Measurements from ENCODE around the gene MAP2K6. TPM values are rescaled to one million over a fixed set of nuclear protein-coding genes. Genes with fewer than 3 reads are reported as not detected.

Gene MAP2K6
- total RNA-seq, 2 experiments from 2014 or later = 5.3 to 6.9 TPM

DNA sequence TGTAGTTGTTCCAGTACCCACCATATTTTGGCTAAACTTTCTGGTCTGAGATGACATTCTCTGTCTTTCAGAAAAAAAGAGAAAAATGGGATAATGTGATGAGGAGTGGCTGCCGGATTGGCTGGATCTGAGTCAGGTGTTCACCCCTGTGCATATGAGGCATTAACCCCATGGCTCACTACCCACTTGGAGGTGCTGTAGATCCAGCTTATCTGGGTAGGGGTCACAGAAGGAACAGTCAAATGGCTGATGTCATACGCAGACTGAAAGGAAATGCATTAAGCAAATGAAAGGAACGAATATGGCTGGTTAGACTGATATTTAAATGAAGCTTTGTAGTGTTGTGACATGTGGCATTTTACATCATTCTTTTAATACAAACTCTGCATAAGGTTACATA is 17.3 kb downstream of the MAP2K6 start:
- peaks cover 9% of the 10 kb centered on the region for H3K4me1 Mint-ChIP-seq
- no peak overlapping the region for H3K4me3 Mint-ChIP-seq
- H3K27ac Mint-ChIP-seq = no peak overlapping the region
- ChIA-PET POLR2A (no interaction called here), CTCF (interaction anchor here (2.1 kb wide), 1 partner anchor 91 kb away, joined by 7 read pairs; no protein-coding TSS in a partner anchor)
- H3K9me3 Mint-ChIP-seq = no peaks in the 10 kb centered on the region
- H3K27me3 Mint-ChIP-seq = no peaks in the 10 kb centered on the region
- H3K36me3 Mint-ChIP-seq (ENCODE audit: low read depth) = no peaks in the 10 kb centered on the region
- no peak for DNase-seq

DNA sequence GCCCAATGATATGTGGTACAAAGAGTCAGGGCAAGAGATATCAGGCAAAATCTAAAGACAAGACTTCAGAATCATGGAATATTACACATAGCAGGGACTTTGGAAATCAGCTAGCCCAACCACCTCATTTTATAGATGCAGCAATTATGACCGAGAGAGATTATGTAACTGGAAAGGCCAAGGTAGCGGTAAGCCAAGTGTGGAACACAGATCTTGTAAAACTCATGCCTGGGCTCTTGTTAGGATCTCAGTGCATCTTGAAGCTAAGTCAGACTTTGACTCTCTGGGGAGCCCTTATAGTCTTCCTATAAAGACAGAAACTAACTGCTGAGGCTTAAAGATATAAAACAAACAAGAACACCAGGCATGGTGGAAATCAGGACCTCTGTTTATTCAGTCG is 18.6 kb downstream of the MAP2K6 start:
- H3K4me3 Mint-ChIP-seq = no peak overlapping the region
- peaks cover 9% of the 10 kb centered on the region for H3K4me1 Mint-ChIP-seq
- POLR2A ChIA-PET = no interaction called here
- H3K36me3 Mint-ChIP-seq (ENCODE audit: low read depth) = no peaks in the 10 kb centered on the region
- DNase-seq = no peak
- H3K27ac Mint-ChIP-seq = no peak overlapping the region
- H3K27me3 Mint-ChIP-seq = no peaks in the 10 kb centered on the region
- CTCF ChIA-PET = interaction anchor here (0.6 kb wide), 1 partner anchor 12 kb away, joined by 3 read pairs; no protein-coding TSS in a partner anchor
- no peaks in the 10 kb centered on the region for H3K9me3 Mint-ChIP-seq

- peaks cover 9% of the 10 kb centered on the region for H3K4me1 Mint-ChIP-seq
- no peak overlapping the region for H3K4me3 Mint-ChIP-seq
- CTCF ChIA-PET = no interaction called here
- no peaks in the 10 kb centered on the region for H3K36me3 Mint-ChIP-seq (ENCODE audit: low read depth)
- no peaks in the 10 kb centered on the region for H3K9me3 Mint-ChIP-seq
- no peak for DNase-seq
- H3K27me3 Mint-ChIP-seq = no peaks in the 10 kb centered on the region
- POLR2A ChIA-PET = no interaction called here
- no peak overlapping the region for H3K27ac Mint-ChIP-seq
These were observed 19.7 kb downstream of the MAP2K6 start for GRCh38 chr17:69434164-69434579.

DNA sequence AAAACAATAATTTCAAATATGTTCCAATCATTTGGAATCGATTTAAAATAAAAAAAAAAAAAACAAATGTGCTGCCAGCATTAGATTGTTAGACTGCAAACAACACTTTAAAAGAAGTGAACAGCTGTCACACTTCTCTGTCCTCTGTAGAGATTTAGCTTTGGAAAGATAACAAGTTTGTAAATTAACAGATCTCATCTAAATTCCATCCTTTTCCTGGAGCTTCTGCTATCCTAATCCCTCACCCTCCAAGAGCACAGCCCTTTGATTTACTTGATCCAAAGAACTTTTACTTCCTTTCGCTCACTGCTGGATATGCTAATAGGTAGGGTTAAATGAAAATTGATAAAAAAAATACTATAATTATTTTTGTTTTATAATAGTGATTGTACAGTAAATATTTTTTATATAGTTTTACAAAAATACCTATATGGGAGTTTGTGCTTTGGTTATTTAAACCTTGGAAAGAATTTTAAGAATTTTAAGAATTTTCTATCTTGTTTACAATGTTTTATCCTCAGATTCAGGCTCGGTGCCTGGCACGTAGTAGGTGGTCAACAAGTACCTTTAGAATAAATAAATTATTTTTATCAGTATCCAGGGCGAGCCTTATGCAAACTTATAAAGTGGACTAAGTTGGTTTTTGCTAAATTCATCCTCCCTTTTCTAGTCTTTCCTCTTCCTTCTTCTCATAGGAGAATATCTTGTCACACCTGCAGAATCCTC is 21.6 kb downstream of the MAP2K6 start:
- Mint-ChIP-seq H3K27me3 (no peaks in the 10 kb centered on the region), H3K9me3 (peaks cover 5% of the 10 kb centered on the region), H3K27ac (no peak overlapping the region), H3K4me3 (no peak overlapping the region), H3K36me3 (ENCODE audit: low read depth) (no peaks in the 10 kb centered on the region), H3K4me1 (peaks cover 2% of the 10 kb centered on the region)
- ChIA-PET POLR2A (no interaction called here), CTCF (no interaction called here)
- no peak for DNase-seq

GRCh38 chr17:69437475-69437874 is 23.0 kb downstream of the MAP2K6 start:
- Mint-ChIP-seq H3K27me3 (no peaks in the 10 kb centered on the region), H3K27ac (no peak overlapping the region), H3K36me3 (ENCODE audit: low read depth) (no peaks in the 10 kb centered on the region), H3K4me1 (peaks cover 2% of the 10 kb centered on the region), H3K9me3 (peaks cover 5% of the 10 kb centered on the region), H3K4me3 (no peak overlapping the region)
- POLR2A ChIA-PET = interaction anchor here (0.8 kb wide), 1 partner anchor 14 kb away, joined by 3 read pairs; no protein-coding TSS in a partner anchor
- CTCF ChIA-PET = interaction anchor here (1.2 kb wide), 1 partner anchor 22 kb away, joined by 3 read pairs; the partner anchor contains the start of gene MAP2K6
- no peak for DNase-seq

DNA sequence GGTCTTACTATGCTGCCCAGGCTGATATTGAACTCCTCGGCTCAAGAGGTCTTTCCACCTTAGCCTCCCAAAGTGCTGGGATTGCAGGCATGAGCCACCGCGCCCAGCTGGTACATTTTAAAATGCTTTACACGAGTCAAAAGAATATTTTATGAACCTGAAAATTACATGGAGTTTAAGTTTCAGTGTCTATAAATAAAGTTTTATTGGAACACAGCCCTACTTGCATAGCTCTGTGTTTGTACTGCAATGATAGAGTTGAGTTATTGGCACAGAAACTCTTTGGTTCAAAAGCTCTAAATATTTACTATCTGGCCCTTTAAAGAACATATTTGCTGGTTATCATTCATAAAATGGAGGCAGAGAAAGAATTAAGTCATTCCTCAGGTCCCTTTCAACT is 24.3 kb downstream of the MAP2K6 start:
- Mint-ChIP-seq H3K9me3 (peaks cover 5% of the 10 kb centered on the region), H3K4me1 (peaks cover 2% of the 10 kb centered on the region), H3K27ac (no peak overlapping the region), H3K4me3 (no peak overlapping the region), H3K27me3 (no peaks in the 10 kb centered on the region), H3K36me3 (ENCODE audit: low read depth) (no peaks in the 10 kb centered on the region)
- ChIA-PET POLR2A (no interaction called here), CTCF (interaction anchor here (1.2 kb wide), 1 partner anchor 24 kb away, joined by 3 read pairs; the partner anchor contains the start of gene MAP2K6)
- DNase-seq = no peak

GRCh38 chr17:69441179-69441578 is 26.7 kb downstream of the MAP2K6 start:
- H3K4me1 Mint-ChIP-seq = peaks cover 4% of the 10 kb centered on the region
- peaks cover 8% of the 10 kb centered on the region for H3K9me3 Mint-ChIP-seq
- no peak for DNase-seq
- H3K36me3 Mint-ChIP-seq (ENCODE audit: low read depth) = no peaks in the 10 kb centered on the region
- H3K4me3 Mint-ChIP-seq = no peak overlapping the region
- ChIA-PET POLR2A (no interaction called here), CTCF (no interaction called here)
- H3K27me3 Mint-ChIP-seq = no peaks in the 10 kb centered on the region
- no peak overlapping the region for H3K27ac Mint-ChIP-seq

DNA sequence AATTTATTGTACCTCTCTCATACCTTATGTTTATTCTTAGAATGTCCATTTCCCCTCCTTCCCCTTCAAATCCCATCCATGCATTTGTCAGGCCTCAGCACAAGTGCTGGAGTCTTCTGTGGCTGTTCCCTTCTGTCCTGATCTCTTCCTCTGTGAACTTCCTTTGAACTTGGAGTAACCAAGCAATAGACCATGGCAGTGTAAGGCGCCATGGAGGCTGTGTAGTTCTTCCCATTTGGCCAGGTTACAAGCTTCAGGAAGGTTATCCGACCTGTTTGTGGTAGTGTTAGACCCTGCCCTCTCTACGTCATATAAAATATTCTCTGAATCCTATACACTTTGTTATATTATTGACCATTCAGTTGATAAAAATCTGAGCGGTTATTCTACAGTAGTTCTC is 28.6 kb downstream of the MAP2K6 start:
- no peak overlapping the region for H3K4me3 Mint-ChIP-seq
- peaks cover 4% of the 10 kb centered on the region for H3K4me1 Mint-ChIP-seq
- DNase-seq = no peak
- CTCF ChIA-PET = no interaction called here
- peaks cover 8% of the 10 kb centered on the region for H3K9me3 Mint-ChIP-seq
- POLR2A ChIA-PET = no interaction called here
- no peak overlapping the region for H3K27ac Mint-ChIP-seq
- no peaks in the 10 kb centered on the region for H3K27me3 Mint-ChIP-seq
- H3K36me3 Mint-ChIP-seq (ENCODE audit: low read depth) = no peaks in the 10 kb centered on the region

DNA sequence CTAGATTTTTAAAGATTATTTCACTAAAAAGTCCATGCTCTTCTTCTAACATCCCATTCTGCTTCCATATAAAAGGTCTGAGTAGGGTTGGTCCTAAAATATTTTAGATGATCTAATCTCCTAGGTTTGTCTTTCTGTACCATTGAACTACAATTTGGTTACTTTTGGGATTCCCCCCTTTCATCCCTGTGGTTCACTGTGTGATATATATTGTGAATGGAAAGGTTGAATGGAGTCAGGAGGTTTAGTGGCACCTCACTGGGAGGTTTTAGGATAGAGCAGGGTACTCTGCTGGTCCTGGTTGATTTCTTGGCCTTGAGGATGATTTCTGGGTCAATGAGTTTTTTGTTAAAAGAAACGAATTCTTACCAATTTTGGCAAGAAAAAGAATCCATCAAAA is 29.5 kb downstream of the MAP2K6 start:
- POLR2A ChIA-PET = no interaction called here
- no peaks in the 10 kb centered on the region for H3K36me3 Mint-ChIP-seq (ENCODE audit: low read depth)
- CTCF ChIA-PET = no interaction called here
- peaks cover 8% of the 10 kb centered on the region for H3K9me3 Mint-ChIP-seq
- H3K27ac Mint-ChIP-seq = no peak overlapping the region
- H3K4me1 Mint-ChIP-seq = peaks cover 4% of the 10 kb centered on the region
- no peak overlapping the region for H3K4me3 Mint-ChIP-seq
- H3K27me3 Mint-ChIP-seq = no peaks in the 10 kb centered on the region
- no peak for DNase-seq

DNA sequence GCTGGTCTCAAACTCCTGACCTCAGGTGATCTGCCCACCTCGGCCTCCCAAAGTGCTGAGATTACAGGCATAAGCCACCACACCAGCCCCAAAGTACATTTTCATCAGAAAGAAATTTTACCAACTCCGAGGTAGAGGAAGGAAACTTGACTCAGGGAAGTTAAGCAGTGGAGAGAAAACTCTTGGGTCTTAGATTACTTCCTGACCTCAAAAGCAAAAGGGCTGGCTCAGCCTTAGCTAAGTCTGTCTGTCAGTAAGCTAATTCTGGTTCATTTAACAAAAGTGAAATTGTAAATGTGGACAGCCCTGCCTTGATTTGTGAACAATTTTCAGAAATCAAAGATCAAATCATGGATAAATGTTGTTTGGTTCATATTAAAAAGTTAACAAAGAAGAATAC is 30.6 kb downstream of the MAP2K6 start:
- CTCF ChIA-PET = no interaction called here
- no peaks in the 10 kb centered on the region for H3K36me3 Mint-ChIP-seq (ENCODE audit: low read depth)
- POLR2A ChIA-PET = no interaction called here

DNA sequence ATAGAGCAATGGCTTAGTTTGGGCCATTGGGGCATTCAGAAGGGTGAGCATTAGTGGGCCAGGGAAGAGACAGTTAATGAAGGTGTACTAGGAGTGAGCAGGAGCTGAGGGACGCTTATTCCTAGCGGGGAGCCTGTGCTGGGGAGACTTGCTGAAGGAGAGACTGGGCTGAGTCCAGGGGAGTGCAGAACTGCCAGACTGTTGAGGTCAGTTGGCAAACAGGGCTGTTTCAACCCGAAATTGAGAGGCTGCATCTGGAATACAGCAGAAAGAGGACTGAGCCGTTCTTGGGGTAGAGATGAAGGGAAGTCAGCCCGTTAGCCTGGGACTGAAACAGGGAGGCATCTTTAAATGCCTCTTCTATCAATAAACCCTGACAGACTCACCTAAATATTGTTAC is 33.2 kb downstream of the MAP2K6 start:
- ChIA-PET POLR2A (no interaction called here), CTCF (no interaction called here)
- no peak overlapping the region for H3K4me3 Mint-ChIP-seq
- H3K9me3 Mint-ChIP-seq = peaks cover 2% of the 10 kb centered on the region
- H3K36me3 Mint-ChIP-seq (ENCODE audit: low read depth) = no peaks in the 10 kb centered on the region
- no peaks in the 10 kb centered on the region for H3K27me3 Mint-ChIP-seq
- DNase-seq = no peak
- H3K27ac Mint-ChIP-seq = no peak overlapping the region
- peaks cover 5% of the 10 kb centered on the region for H3K4me1 Mint-ChIP-seq

More for the DNA sequence above, 30.6 kb downstream of the MAP2K6 start:
- H3K27me3 Mint-ChIP-seq = no peaks in the 10 kb centered on the region
- H3K4me3 Mint-ChIP-seq = no peak overlapping the region
- peaks cover 8% of the 10 kb centered on the region for H3K9me3 Mint-ChIP-seq
- peaks cover 2% of the 10 kb centered on the region for H3K4me1 Mint-ChIP-seq
- H3K27ac Mint-ChIP-seq = no peak overlapping the region
- no peak for DNase-seq

DNA sequence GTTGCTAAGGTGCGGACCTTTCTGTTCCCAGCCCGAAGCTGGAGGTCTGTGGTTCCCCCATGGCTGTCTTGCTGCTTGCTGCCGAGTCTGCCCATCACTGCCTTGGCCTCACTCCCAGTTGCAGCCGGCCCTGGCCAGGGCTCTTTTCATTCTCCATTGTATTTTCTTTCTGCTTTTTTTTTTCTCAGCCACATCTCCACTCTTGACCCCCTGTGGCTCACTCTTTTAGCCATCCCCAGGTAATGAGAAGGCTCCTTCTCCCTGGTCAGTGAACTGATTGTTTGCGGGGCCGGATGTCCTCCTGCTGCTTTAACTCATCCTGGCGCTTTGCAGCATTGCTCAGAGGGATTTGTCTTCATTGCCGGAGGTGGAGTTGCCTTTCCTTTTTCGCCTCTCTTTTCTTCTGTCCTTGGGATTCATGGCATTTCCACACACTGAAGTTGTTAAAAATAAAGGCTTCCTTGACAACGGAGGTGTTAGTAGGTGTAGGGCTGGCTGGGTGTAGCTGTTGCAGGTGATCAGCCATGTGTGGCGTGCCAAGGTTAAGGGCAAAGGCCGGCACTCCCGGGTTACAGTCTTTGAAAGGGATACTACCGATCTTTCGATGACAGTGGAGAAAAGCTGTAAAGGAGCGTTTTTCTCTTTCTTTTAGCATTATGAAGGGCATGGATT is 34.1 kb downstream of the MAP2K6 start:
- Mint-ChIP-seq H3K4me3 (no peak overlapping the region), H3K27me3 (no peaks in the 10 kb centered on the region), H3K4me1 (peaks cover 5% of the 10 kb centered on the region), H3K9me3 (peaks cover 2% of the 10 kb centered on the region), H3K27ac (no peak overlapping the region), H3K36me3 (ENCODE audit: low read depth) (no peaks in the 10 kb centered on the region)
- no peak for DNase-seq
- POLR2A ChIA-PET = no interaction called here
- CTCF ChIA-PET = no interaction called here

DNA sequence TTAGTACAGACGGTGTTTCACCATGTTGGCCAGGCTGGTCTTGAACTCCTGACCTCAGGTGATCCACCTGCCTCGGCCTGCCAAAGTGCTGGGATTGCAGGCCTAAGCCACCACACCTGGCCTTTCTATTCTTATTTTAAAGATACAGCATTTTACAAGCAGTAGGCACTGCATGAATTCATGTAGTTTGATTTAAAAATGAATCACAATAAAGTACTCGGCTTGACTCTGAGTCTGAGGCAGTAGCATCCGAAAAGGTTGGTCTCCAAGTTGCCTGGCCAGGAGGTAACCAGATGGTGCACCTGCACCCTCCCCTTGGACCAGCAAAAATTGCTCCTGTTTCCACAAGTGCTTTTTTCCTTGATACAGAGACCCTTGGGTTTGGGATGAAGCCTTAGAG is 35.6 kb downstream of the MAP2K6 start:
- no peaks in the 10 kb centered on the region for H3K9me3 Mint-ChIP-seq
- CTCF ChIA-PET = interaction anchor here (0.6 kb wide), 1 partner anchor 65 kb away, joined by 4 read pairs; no protein-coding TSS in a partner anchor
- H3K27me3 Mint-ChIP-seq = no peaks in the 10 kb centered on the region
- H3K27ac Mint-ChIP-seq = no peak overlapping the region
- DNase-seq = no peak
- no peak overlapping the region for H3K4me3 Mint-ChIP-seq
- peaks cover 3% of the 10 kb centered on the region for H3K4me1 Mint-ChIP-seq
- no peaks in the 10 kb centered on the region for H3K36me3 Mint-ChIP-seq (ENCODE audit: low read depth)
- POLR2A ChIA-PET = no interaction called here

GRCh38 chr17:69450918-69451317 is 36.4 kb downstream of the MAP2K6 start:
- Mint-ChIP-seq H3K4me1 (peaks cover 3% of the 10 kb centered on the region), H3K36me3 (ENCODE audit: low read depth) (no peaks in the 10 kb centered on the region), H3K27ac (no peak overlapping the region), H3K4me3 (no peak overlapping the region), H3K27me3 (no peaks in the 10 kb centered on the region), H3K9me3 (no peaks in the 10 kb centered on the region)
- no peak for DNase-seq
- ChIA-PET CTCF (no interaction called here), POLR2A (no interaction called here)
